ENCODE data around the gene NHP2. TPM values are rescaled to one million over a fixed set of nuclear protein-coding genes. Genes with fewer than 3 reads are reported as not detected.

Gene NHP2
- total and polyA plus RNA-seq, 9 of the 15 experiments (the other 6 are each of a cell fraction or from before 2014, with no cell fraction given): 52.8 to 622 (median 144) TPM

DNA sequence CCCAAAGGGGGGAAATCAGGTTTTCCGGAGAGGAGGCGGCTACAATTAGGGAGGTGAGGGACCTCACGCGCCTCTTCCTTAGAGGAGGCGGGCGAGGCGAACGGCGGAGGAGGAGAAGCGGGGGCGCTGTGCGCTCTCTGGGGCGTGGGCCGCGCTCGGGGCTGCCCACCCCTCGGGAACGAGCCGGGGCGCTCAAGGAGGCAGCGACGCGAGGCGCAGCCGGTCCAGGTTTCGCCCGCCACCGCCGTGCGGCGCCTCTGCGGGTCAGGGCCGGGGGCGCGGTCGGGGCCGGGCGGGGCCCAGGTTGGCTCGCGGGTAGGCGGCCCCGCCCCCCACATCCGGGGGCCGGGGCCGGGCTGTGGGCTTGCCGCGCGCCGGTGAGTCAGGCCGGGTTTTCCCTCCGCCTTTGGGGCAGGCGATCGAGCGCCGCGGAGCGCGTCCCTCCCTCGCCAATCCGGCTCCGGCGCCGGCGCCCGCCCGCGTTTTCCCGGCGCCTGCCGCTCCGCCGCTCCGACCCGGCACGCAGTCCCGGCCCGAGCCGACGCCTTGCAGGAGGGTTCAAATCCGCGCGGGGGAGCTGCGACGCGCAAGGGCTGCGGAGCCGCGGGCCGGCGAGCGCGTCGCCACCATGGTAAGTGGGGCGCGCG lies 40.4 kb downstream of the NHP2 start, which contains the start of gene N4BP3 (continued):
- peak; percentile 95; the same call in 1 of the 2 replicates for TF ChIP-seq ZBTB7A (IDR thresholded peaks at IDR 0.05; ENCODE audit: borderline replicate concordance, control insufficient read depth, low read depth, low read length)
- TF ChIP-seq ZNF436 (CRISPR knock-in tag; IDR thresholded peaks at IDR 0.05): no peak
- no peak for TF ChIP-seq MTA2 (IDR thresholded peaks at IDR 0.05; ENCODE audit: low read depth)
- peak; percentile 76 for TF ChIP-seq MAX (CRISPR knock-in tag; IDR thresholded peaks at IDR 0.05)
- TF ChIP-seq, protein P1, sequence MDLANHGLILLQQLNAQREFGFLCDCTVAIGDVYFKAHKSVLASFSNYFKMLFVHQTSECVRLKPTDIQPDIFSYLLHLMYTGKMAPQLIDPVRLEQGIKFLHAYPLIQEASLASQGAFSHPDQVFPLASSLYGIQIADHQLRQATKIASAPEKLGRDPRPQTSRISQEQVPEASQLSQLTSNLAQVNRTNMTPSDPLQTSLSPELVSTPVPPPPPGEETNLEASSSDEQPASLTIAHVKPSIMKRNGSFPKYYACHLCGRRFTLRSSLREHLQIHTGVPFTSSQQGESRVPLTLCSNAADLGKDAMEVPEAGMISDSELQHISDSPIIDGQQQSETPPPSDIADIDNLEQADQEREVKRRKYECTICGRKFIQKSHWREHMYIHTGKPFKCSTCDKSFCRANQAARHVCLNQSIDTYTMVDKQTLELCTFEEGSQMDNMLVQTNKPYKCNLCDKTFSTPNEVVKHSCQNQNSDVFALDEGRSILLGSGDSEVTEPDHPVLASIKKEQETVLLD (IDR thresholded peaks at IDR 0.05): no peak
- peak; percentile 31 for TF ChIP-seq KDM5B (IDR thresholded peaks at IDR 0.05; ENCODE audit: insufficient replicate concordance, low read depth, low read length)
- TF ChIP-seq ZKSCAN1 (IDR thresholded peaks at IDR 0.05; ENCODE audit: low read depth, low read length): peak; percentile 63; the same call in 1 of the 2 replicates
- no peak for TF ChIP-seq MBD2 (IDR thresholded peaks at IDR 0.05; ENCODE audit: borderline replicate concordance, low read depth)
- no peak for TF ChIP-seq TAF15 (IDR thresholded peaks at IDR 0.05; ENCODE audit: low read depth, low read length)
- TF ChIP-seq DNMT1 (IDR thresholded peaks at IDR 0.05): no peak
- TF ChIP-seq DEAF1 (CRISPR knock-in tag; IDR thresholded peaks at IDR 0.05): no peak
- TF ChIP-seq POLR2AphosphoS5 (IDR thresholded peaks at IDR 0.05; ENCODE audit: control insufficient read depth, insufficient read depth, low read depth, low read length): no peak
- TF ChIP-seq POLR2G (IDR thresholded peaks at IDR 0.05; ENCODE audit: low read depth, low read length): peak; percentile 80
- TF ChIP-seq, protein P2, sequence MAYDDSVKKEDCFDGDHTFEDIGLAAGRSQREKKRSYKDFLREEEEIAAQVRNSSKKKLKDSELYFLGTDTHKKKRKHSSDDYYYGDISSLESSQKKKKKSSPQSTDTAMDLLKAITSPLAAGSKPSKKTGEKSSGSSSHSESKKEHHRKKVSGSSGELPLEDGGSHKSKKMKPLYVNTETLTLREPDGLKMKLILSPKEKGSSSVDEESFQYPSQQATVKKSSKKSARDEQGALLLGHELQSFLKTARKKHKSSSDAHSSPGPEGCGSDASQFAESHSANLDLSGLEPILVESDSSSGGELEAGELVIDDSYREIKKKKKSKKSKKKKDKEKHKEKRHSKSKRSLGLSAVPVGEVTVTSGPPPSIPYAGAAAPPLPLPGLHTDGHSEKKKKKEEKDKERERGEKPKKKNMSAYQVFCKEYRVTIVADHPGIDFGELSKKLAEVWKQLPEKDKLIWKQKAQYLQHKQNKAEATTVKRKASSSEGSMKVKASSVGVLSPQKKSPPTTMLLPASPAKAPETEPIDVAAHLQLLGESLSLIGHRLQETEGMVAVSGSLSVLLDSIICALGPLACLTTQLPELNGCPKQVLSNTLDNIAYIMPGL (CRISPR knock-in tag; IDR thresholded peaks at IDR 0.05): 0 out of 2 replicates have a peak, but pooled peaks have one; percentile 53
- no peak for TF ChIP-seq ZNF165 (CRISPR knock-in tag; IDR thresholded peaks at IDR 0.05; ENCODE audit: borderline replicate concordance)
- TF ChIP-seq ETS1 (conservative IDR thresholded peaks at IDR 0.05; ENCODE audit: control insufficient read depth, low read depth, low read length): peak; percentile 90
- 0 out of 2 replicates have a peak, but pooled peaks have one; percentile 15 for TF ChIP-seq TCF3 (CRISPR knock-in tag; IDR thresholded peaks at IDR 0.05)
- peak; percentile 81 for TF ChIP-seq FOSL1 (tag; conservative IDR thresholded peaks at IDR 0.05)
- TF ChIP-seq ESRRA (IDR thresholded peaks at IDR 0.05; ENCODE audit: borderline replicate concordance, low read depth): peak; percentile 36; the same call in 1 of the 2 replicates
- TF ChIP-seq, protein P3, sequence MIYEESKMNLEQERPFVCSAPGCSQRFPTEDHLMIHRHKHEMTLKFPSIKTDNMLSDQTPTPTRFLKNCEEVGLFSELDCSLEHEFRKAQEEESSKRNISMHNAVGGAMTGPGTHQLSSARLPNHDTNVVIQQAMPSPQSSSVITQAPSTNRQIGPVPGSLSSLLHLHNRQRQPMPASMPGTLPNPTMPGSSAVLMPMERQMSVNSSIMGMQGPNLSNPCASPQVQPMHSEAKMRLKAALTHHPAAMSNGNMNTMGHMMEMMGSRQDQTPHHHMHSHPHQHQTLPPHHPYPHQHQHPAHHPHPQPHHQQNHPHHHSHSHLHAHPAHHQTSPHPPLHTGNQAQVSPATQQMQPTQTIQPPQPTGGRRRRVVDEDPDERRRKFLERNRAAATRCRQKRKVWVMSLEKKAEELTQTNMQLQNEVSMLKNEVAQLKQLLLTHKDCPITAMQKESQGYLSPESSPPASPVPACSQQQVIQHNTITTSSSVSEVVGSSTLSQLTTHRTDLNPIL (CRISPR knock-in tag; IDR thresholded peaks at IDR 0.05): no peak

All from K562 (cell line).